GM23338 (cell line): ENCODE data around the gene SLIT1. TPM values are rescaled to one million over a fixed set of nuclear protein-coding genes. Genes with fewer than 3 reads are reported as not detected.

Experiments used
- ATAC-seq: fragments of 200-7000 bp; cut with Tn5 transposase; 3 replicates; pipeline ENCODE4 v1.9.1; 2020
- DNase-seq: peaks from one replicate; pipeline ENCODE4 v3.0.0-alpha.2; 2015; ENCODE audit warnings: low spot score
- H2AFZ ChIP-seq: fragments of 200-600 bp; sonication (generic); 2 replicates; pipeline ENCODE4 v1.8.0; 2016; ENCODE audit warnings: antibody characterized with exemption, mild to moderate bottlenecking, moderate library complexity
- H3F3A ChIP-seq: fragments of 200-600 bp; sonication (generic); replicated peaks from 2 replicates; pipeline ENCODE4 v1.8.0; 2017; ENCODE audit warnings: antibody characterized with exemption, mixed run types, low read depth
- H3K27ac ChIP-seq: fragments of 200-600 bp; sonication (generic); 2 replicates; pipeline ENCODE4 v1.6.1; 2016; ENCODE audit warnings: low read depth
- H3K27me3 ChIP-seq: fragments of 200-600 bp; sonication (generic); 2 replicates; pipeline ENCODE4 v1.8.0; 2016; ENCODE audit warnings: mild to moderate bottlenecking, mixed run types, moderate library complexity; ENCODE audit not compliant: insufficient read depth
- H3K36me3 ChIP-seq: fragments of 200-600 bp; sonication (generic); 2 replicates; pipeline ENCODE4 v1.8.0; 2016; ENCODE audit warnings: mild to moderate bottlenecking; ENCODE audit not compliant: insufficient read depth
- H3K4me1 ChIP-seq: fragments of 200-600 bp; sonication (generic); 2 replicates; pipeline ENCODE4 v1.8.0; 2016; ENCODE audit warnings: mild to moderate bottlenecking, moderate library complexity; ENCODE audit not compliant: insufficient read depth
- H3K4me2 ChIP-seq: fragments of 200-600 bp; sonication (generic); 2 replicates; pipeline ENCODE4 v1.7.1; 2017; ENCODE audit warnings: mixed run types
- H3K4me3 ChIP-seq: fragments of 200-600 bp; sonication (generic); 2 replicates; pipeline ENCODE4 v1.6.1; 2016; ENCODE audit warnings: mixed run types
- H3K79me2 ChIP-seq: fragments of 200-600 bp; sonication (generic); replicated peaks from 2 replicates; pipeline ENCODE4 v1.8.0; 2017; ENCODE audit warnings: mild to moderate bottlenecking; ENCODE audit not compliant: insufficient read depth
- H3K9me2 ChIP-seq: fragments of 200-600 bp; sonication (generic); 2 replicates; pipeline ENCODE4 v1.8.0; 2017; ENCODE audit not compliant: insufficient read depth
- H4K20me1 ChIP-seq: fragments of 200-600 bp; sonication (generic); replicated peaks from 2 replicates; pipeline ENCODE4 v1.8.0; 2017; ENCODE audit warnings: mild to moderate bottlenecking; ENCODE audit not compliant: insufficient read depth
- H3K27ac Mint-ChIP-seq: 2 replicates; pipeline ENCODE4 v1.8.0; 2020; ENCODE audit warnings: inconsistent platforms, mild to moderate bottlenecking, moderate library complexity, mixed read lengths
- H3K27me3 Mint-ChIP-seq: 3 replicates; pipeline ENCODE4 v1.8.0; 2022; ENCODE audit warnings: low read depth, mild to moderate bottlenecking, moderate library complexity, mixed read lengths, inconsistent platforms; ENCODE audit not compliant: insufficient read depth, poor library complexity
- H3K36me3 Mint-ChIP-seq: 3 replicates; pipeline ENCODE4 v1.8.0; 2021; ENCODE audit warnings: low read depth, mild to moderate bottlenecking, inconsistent platforms, moderate library complexity, mixed read lengths
- H3K4me1 Mint-ChIP-seq: 3 replicates; pipeline ENCODE4 v1.8.0; 2020; ENCODE audit warnings: mild to moderate bottlenecking, inconsistent platforms, mixed read lengths
- H3K4me3 Mint-ChIP-seq: 3 replicates; pipeline ENCODE4 v1.8.0; 2021; ENCODE audit warnings: moderate library complexity, mild to moderate bottlenecking, inconsistent platforms, mixed read lengths
- H3K9me3 Mint-ChIP-seq: 3 replicates; pipeline ENCODE4 v1.8.0; 2020; ENCODE audit warnings: moderate library complexity, mild to moderate bottlenecking, inconsistent platforms, mixed read lengths
- CREB1 ChIP-seq: fragments of 250-450 bp; sonication (Bioruptor Pico); IDR thresholded peaks from 2 replicates; pipeline ENCODE4 v1.5.0; 2020; ENCODE audit warnings: low read depth, mild to moderate bottlenecking, moderate library complexity
- EZH2phosphoT487 ChIP-seq: fragments of 200-600 bp; sonication (generic); IDR thresholded peaks from one replicate; pipeline ENCODE4 v1.8.1; 2018; ENCODE audit warnings: antibody characterized with exemption; ENCODE audit not compliant: unreplicated experiment
- JUNB ChIP-seq: IDR thresholded peaks from one replicate; pipeline ENCODE4 v1.6.1; 2016; ENCODE audit warnings: antibody characterized with exemption; ENCODE audit not compliant: unreplicated experiment
- NANOG ChIP-seq: IDR thresholded peaks from 2 replicates; pipeline ENCODE4 v1.6.1; 2016; ENCODE audit warnings: antibody characterized with exemption, borderline replicate concordance
- POLR2AphosphoS5 ChIP-seq: IDR thresholded peaks from 2 replicates; pipeline ENCODE4 v1.6.1; 2016; ENCODE audit warnings: antibody characterized with exemption, low read depth
- ZNF114 ChIP-seq: fragments of 250-450 bp; sonication (Bioruptor Pico); IDR thresholded peaks from 2 replicates; pipeline ENCODE4 v1.5.0; 2020; ENCODE audit warnings: mild to moderate bottlenecking, moderate library complexity
- ZNF331 ChIP-seq: fragments of 250-450 bp; sonication (Bioruptor Pico); IDR thresholded peaks from 2 replicates; pipeline ENCODE4 v1.5.0; 2020; ENCODE audit warnings: low read depth, mild to moderate bottlenecking, moderate library complexity
- polyA plus RNA-seq: library from polyadenylated mRNA; unstranded; fragments of >200 nt; fragmentation: Nextera tagmentation; extraction: Ambion mirVana; gene quantifications from 2 replicates; pipeline ENCODE4 v1.2.1, GENCODE V29; 2016
- total RNA-seq: library from RNA; depleted of rRNA; stranded (reverse); fragments of >200 nt; shearing (Covaris generic); gene quantifications from 2 replicates; pipeline ENCODE4 v1.2.3, GENCODE V29; 2014
- TF ChIP-seq, protein P1 (sequence below): IDR thresholded peaks from 2 replicates; pipeline ENCODE4 v1.6.1; 2016; ENCODE audit warnings: antibody characterized with exemption
- TF ChIP-seq, protein P2 (sequence below), 2 experiments: fragments of 200-600 bp in 1 of 2; sonication (generic) in 1 of 2; conservative IDR thresholded peaks; 2 replicates each; pipeline versions ENCODE4 v1.5.1 to v1.6.1; 2016 to 2017; ENCODE audit warnings: antibody characterized with exemption in 2 of 2, low read depth in 2 of 2, mild to moderate bottlenecking in 2 of 2, moderate library complexity in 1 of 2

Gene SLIT1
- total and polyA plus RNA-seq, 2 experiments from 2014 or later: 0.76 to 1.7 TPM

DNA sequence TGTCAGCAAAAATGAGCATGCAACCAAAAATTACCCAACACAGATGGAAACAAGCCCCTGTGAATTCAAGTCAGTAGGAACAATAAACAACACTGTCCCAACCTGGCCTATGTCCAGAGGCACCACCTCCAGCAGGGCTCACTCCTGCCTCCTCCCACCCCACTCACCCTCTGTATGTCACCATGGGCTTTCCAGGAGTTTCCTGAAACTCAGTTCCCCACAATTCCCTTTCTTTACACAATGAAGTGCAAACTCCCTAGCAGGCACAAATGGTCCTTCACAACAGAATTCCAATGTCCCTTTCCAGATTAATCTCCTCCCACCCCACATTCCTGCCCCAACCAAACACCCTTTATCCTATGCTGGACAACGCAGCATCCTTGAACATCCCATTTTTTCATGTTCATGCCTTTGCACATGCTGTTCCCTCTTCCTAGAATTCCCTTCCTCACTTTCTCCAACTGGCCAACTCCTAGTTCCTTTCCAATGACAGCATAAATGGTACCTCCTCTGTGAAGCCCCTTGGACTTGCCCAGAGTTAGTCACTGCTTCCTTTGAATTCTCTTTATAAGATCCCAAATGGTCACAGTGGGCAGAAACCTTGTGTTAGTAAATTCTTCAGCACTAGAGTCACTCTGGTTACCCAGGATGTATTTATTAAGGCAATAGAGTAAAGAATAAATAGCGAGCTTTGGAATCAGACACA lies 157.5 kb downstream of the SLIT1 start (continued):
- TF ChIP-seq, protein P1, sequence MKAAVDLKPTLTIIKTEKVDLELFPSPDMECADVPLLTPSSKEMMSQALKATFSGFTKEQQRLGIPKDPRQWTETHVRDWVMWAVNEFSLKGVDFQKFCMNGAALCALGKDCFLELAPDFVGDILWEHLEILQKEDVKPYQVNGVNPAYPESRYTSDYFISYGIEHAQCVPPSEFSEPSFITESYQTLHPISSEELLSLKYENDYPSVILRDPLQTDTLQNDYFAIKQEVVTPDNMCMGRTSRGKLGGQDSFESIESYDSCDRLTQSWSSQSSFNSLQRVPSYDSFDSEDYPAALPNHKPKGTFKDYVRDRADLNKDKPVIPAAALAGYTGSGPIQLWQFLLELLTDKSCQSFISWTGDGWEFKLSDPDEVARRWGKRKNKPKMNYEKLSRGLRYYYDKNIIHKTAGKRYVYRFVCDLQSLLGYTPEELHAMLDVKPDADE: no peak
- TF ChIP-seq POLR2AphosphoS5: no peak
- TF ChIP-seq EZH2phosphoT487: no peak
- TF ChIP-seq JUNB: no peak

DNA sequence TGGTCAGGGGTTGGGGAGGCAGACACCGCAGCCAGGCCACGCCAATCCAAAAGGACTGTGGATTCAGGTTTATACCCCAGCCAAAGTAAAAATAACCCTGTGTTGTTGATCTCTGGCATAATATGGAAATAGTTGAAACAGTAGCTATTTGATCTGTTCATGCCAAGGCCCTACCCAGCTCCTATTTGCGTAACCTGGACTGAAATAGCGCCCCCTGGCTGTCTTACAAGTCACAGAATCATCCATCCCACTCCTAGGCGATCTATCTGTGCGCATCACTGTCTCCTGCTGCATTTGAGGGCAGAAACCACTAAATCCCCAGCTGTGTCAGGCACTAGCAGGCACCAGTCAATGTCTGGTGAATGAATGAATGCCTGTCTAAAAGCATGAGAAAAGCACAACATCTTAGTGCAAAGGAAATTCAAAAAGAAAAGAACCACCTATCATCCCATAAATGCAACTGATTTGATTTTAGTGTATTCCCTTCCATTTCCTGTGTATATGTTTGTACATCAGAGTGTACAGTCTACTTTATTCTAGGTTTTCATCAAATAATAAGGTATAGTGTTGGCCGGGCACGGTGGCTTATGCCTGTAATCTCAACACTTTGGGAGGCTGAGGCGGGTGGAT lies 160.0 kb downstream of the SLIT1 start:
- DNase-seq: peak; percentile 89
- Mint-ChIP-seq H3K36me3 (no peaks in the 10 kb centered on the region), H3K4me3 (no peak overlapping the region; the same call in 2 of the 3 replicates), H3K27me3 (peaks cover 19% of the 10 kb centered on the region), H3K27ac (no peak overlapping the region), H3K4me1 (peaks cover 15% of the 10 kb centered on the region), H3K9me3 (no peaks in the 10 kb centered on the region)
- Histone ChIP-seq H3K79me2 (no peaks in the 10 kb centered on the region), H2AFZ (peak overlapping the region; percentile 54), H3F3A (no peaks in the 10 kb centered on the region), H3K27me3 (no peaks in the 10 kb centered on the region), H3K4me2 (no peak overlapping the region), H3K27ac (no peak overlapping the region), H3K9me2 (no peaks in the 10 kb centered on the region), H4K20me1 (no peaks in the 10 kb centered on the region), H3K4me1 (no peaks in the 10 kb centered on the region), H3K36me3 (no peaks in the 10 kb centered on the region), H3K4me3 (no peak overlapping the region)
- ATAC-seq: peak; percentile 92
- TF ChIP-seq, protein P1: no peak
- TF ChIP-seq ZNF114 (CRISPR knock-in tag): no peak
- TF ChIP-seq ZNF331 (CRISPR knock-in tag): no peak
- TF ChIP-seq, protein P2, sequence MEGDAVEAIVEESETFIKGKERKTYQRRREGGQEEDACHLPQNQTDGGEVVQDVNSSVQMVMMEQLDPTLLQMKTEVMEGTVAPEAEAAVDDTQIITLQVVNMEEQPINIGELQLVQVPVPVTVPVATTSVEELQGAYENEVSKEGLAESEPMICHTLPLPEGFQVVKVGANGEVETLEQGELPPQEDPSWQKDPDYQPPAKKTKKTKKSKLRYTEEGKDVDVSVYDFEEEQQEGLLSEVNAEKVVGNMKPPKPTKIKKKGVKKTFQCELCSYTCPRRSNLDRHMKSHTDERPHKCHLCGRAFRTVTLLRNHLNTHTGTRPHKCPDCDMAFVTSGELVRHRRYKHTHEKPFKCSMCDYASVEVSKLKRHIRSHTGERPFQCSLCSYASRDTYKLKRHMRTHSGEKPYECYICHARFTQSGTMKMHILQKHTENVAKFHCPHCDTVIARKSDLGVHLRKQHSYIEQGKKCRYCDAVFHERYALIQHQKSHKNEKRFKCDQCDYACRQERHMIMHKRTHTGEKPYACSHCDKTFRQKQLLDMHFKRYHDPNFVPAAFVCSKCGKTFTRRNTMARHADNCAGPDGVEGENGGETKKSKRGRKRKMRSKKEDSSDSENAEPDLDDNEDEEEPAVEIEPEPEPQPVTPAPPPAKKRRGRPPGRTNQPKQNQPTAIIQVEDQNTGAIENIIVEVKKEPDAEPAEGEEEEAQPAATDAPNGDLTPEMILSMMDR (conservative IDR thresholded peaks at IDR 0.05; ENCODE audit: low read depth in 2 of 2): peak; percentile 93
- no peak for TF ChIP-seq JUNB
- TF ChIP-seq NANOG: no peak
- TF ChIP-seq CREB1 (CRISPR knock-in tag): no peak
- no peak for TF ChIP-seq POLR2AphosphoS5
